Measurements from ENCODE around the gene PCSK5.

GRCh38 chr9:76023715-76024195 is 133.3 kb downstream of the PCSK5 start:
- TF ChIP-seq POLR2A (IDR thresholded peaks at IDR 0.05; ENCODE audit: low read length) (no peak), GATA1 (IDR thresholded peaks at IDR 0.05; ENCODE audit: low read depth, low read length) (no peak)
